HepG2 (cell line): ENCODE results near the gene TBC1D14. TPM values are rescaled to one million over a fixed set of nuclear protein-coding genes. Genes with fewer than 3 reads are reported as not detected.

Experiments
- CC2D1A ChIP-seq: sonication (generic); formaldehyde crosslinking; IDR thresholded peaks from 2 replicates; pipeline ENCODE4 v1.8.1; 2023; ENCODE audit warnings: mild to moderate bottlenecking, missing genetic modification reagents
- CEBPB ChIP-seq: IDR thresholded peaks from 2 replicates; pipeline ENCODE4 v1.6.1; 2011; ENCODE audit warnings: low read depth, low read length, improper control_type of control experiment, borderline replicate concordance
- HNF1A ChIP-seq, 2 experiments: sonication (generic) in 1 of 2; formaldehyde crosslinking in 1 of 2; IDR thresholded peaks; 2 replicates each; pipeline versions ENCODE4 v1.4.0 to v1.6.1; 2016 to 2020; ENCODE audit warnings: borderline replicate concordance in 1 of 2, low read depth in 1 of 2, mild to moderate bottlenecking in 1 of 2, missing genetic modification reagents in 1 of 2
- NR2C2 ChIP-seq: sonication (generic); formaldehyde crosslinking; IDR thresholded peaks from 2 replicates; pipeline ENCODE4 v1.4.0; 2020; ENCODE audit warnings: missing genetic modification reagents, mild to moderate bottlenecking, moderate library complexity, borderline replicate concordance
- NR2F6 ChIP-seq, 2 experiments: IDR thresholded peaks; 2 replicates each; pipeline ENCODE4 v1.6.1; 2016; ENCODE audit warnings: antibody characterized with exemption in 1 of 2, mild to moderate bottlenecking in 1 of 2
- PCBP1 ChIP-seq: fragments of 200-400 bp; formaldehyde crosslinking; IDR thresholded peaks from 2 replicates; pipeline ENCODE4 v1.6.1; 2017; ENCODE audit warnings: mild to moderate bottlenecking, low read depth, low read length, borderline replicate concordance
- PLSCR1 ChIP-seq: sonication (generic); formaldehyde crosslinking; IDR thresholded peaks from 2 replicates; pipeline ENCODE4 v1.5.0; 2020; ENCODE audit warnings: missing genetic modification reagents, mild to moderate bottlenecking, borderline replicate concordance
- RFX3 ChIP-seq: IDR thresholded peaks from 2 replicates; pipeline ENCODE4 v1.6.1; 2016; ENCODE audit warnings: missing biosample characterization, missing genetic modification reagents
- RFXANK ChIP-seq: IDR thresholded peaks from 2 replicates; pipeline ENCODE4 v1.6.1; 2016
- RNF2 ChIP-seq: fragments of 450-650 bp; conservative IDR thresholded peaks from 2 replicates; pipeline ENCODE4 v1.6.1; 2016; ENCODE audit warnings: low read depth
- SMYD3 ChIP-seq: sonication (generic); formaldehyde crosslinking; IDR thresholded peaks from 2 replicates; pipeline ENCODE4 v1.8.1; 2023; ENCODE audit warnings: mild to moderate bottlenecking, missing genetic modification reagents
- TGIF2 ChIP-seq: IDR thresholded peaks from 2 replicates; pipeline ENCODE4 v1.6.1; 2016; ENCODE audit warnings: control low read depth, missing compliant biosample characterization
- ZBTB38 ChIP-seq: sonication (generic); formaldehyde crosslinking; IDR thresholded peaks from 2 replicates; pipeline ENCODE4 v1.5.1; 2020; ENCODE audit warnings: mild to moderate bottlenecking, missing genetic modification reagents
- ZBTB7A ChIP-seq: sonication (generic); formaldehyde crosslinking; IDR thresholded peaks from 2 replicates; pipeline ENCODE4 v1.8.0; 2022; ENCODE audit warnings: mild to moderate bottlenecking, missing genetic modification reagents
- ZFP90 ChIP-seq: sonication (generic); formaldehyde crosslinking; IDR thresholded peaks from 2 replicates; pipeline ENCODE4 v1.8.0; 2022; ENCODE audit warnings: missing genetic modification reagents, mild to moderate bottlenecking, inconsistent platforms, borderline replicate concordance
- ZFX ChIP-seq: sonication (generic); formaldehyde crosslinking; IDR thresholded peaks from 2 replicates; pipeline ENCODE4 v1.4.0; 2020; ENCODE audit warnings: mild to moderate bottlenecking, low read depth, missing genetic modification reagents, moderate library complexity
- ZNF232 ChIP-seq: sonication (generic); formaldehyde crosslinking; IDR thresholded peaks from 2 replicates; pipeline ENCODE4 v1.4.0; 2020; ENCODE audit warnings: missing genetic modification reagents, borderline replicate concordance
- ZNF383 ChIP-seq: sonication (generic); formaldehyde crosslinking; IDR thresholded peaks from 2 replicates; pipeline ENCODE4 v1.4.0; 2020; ENCODE audit warnings: missing genetic modification reagents, mild to moderate bottlenecking, borderline replicate concordance
- ZNF552 ChIP-seq: sonication (generic); formaldehyde crosslinking; IDR thresholded peaks from 2 replicates; pipeline ENCODE4 v1.9.0; 2022; ENCODE audit warnings: missing genetic modification reagents, mild to moderate bottlenecking, borderline replicate concordance
- ZNF564 ChIP-seq: sonication (generic); formaldehyde crosslinking; IDR thresholded peaks from 2 replicates; pipeline ENCODE4 v1.8.1; 2023; ENCODE audit warnings: mild to moderate bottlenecking, missing genetic modification reagents
- ZNF570 ChIP-seq: sonication (generic); formaldehyde crosslinking; IDR thresholded peaks from 2 replicates; pipeline ENCODE4 v1.4.0; 2020; ENCODE audit warnings: mild to moderate bottlenecking, missing genetic modification reagents, borderline replicate concordance
- ZNF670 ChIP-seq: sonication (generic); formaldehyde crosslinking; IDR thresholded peaks from 2 replicates; pipeline ENCODE4 v1.8.0; 2022; ENCODE audit warnings: mild to moderate bottlenecking, missing genetic modification reagents, borderline replicate concordance
- polyA plus RNA-seq, 8 experiments: library from polyadenylated mRNA; depleted of rRNA in 3 of 8; stranded (reverse) in 7 of 8; unstranded in 1 of 8; fragments of >200 nt; fragmentation: Illumina TruSeq in 4 of 8; extraction: Trizol in 4 of 8; gene quantifications; 2 replicates each; pipeline versions ENCODE4 v1.2.1 to v1.2.3, GENCODE V29; 2011 to 2016; ENCODE audit warnings: low read depth in 4 of 8, missing spikeins in 1 of 8, mixed read lengths in 1 of 8; ENCODE audit not compliant: insufficient read depth in 1 of 8
- total RNA-seq, 5 experiments: library from RNA; depleted of rRNA; stranded (reverse); fragments of >200 nt; fragmentation: Illumina TruSeq; extraction: Trizol; gene quantifications; 2 replicates each; pipeline ENCODE4 v1.2.3, GENCODE V29; 2016; ENCODE audit warnings: low read depth in 1 of 5
- TF ChIP-seq, protein P1 (sequence below): IDR thresholded peaks from 2 replicates; pipeline ENCODE4 v1.6.1; 2016; ENCODE audit warnings: missing biosample characterization, missing genetic modification reagents, low read depth

TBC1D14 gene
- total and polyA plus RNA-seq, 2 of the 13 experiments (the other 11 are each of a cell fraction or from before 2014, with no cell fraction given) = 29.5 to 46.5 TPM

DNA sequence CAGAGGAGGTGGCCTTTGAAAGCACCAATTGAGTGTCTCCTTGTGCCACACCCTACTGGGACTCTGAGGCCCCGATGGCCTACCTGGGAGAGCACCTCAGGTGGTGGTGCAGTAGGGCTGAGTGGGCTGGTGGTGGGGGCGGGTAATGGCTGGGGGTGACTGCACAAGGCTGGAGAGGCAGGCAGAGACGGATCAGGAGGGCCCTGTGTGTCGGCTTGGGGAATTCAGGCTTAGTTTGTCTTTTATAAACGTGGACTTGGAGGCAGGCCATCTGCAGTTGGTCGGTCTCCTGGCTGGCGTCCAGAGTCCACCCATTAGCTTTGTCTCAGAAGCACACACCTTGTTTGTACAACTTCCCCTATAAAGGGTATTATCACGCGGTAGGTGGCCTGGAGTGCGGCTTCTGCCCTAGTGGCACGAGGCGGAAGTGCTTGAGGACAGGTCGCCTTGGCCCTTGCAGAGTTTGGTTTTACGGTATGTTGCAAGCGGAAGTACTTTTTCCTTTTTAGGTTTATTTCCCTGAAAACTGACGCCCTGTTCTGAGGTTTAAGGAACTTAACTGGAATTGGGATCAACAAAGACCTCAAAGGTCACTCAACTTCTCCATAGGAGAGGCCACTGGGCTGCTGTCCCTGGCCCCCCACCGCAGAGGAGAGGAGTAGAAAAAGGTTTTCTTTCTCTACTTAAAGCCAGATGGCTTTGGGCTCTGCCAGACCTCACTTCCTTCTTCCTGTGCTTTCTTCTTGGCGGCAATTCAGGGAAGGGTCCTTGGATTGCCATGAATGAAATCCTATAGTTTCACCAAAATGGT lies 8.0 kb downstream of the TBC1D14 start (continued):
- TF ChIP-seq ZNF564 (CRISPR knock-in tag) (no peak), ZNF670 (CRISPR knock-in tag) (peak; percentile 61; the same call in 1 of the 2 replicates), ZFX (peak; percentile 73), PLSCR1 (CRISPR knock-in tag) (no peak), ZNF232 (peak; percentile 96), ZBTB7A (CRISPR knock-in tag) (peak; percentile 32; the same call in 1 of the 2 replicates), TGIF2 (no peak), PCBP1 (no peak), ZNF552 (CRISPR knock-in tag) (no peak), CEBPB (peak; percentile 23; the same call in 1 of the 2 replicates), CC2D1A (no peak), NR2C2 (CRISPR knock-in tag) (peak; percentile 75; the same call in 1 of the 2 replicates), RFXANK (CRISPR knock-in tag) (peak; percentile 45; the same call in 1 of the 2 replicates), ZNF383 (CRISPR knock-in tag) (no peak), HNF1A (IDR thresholded peaks at IDR 0.05; ENCODE audit: low read depth) (peak; percentile 44; the same call in 1 of the 2 replicates), HNF1A (CRISPR knock-in tag; IDR thresholded peaks at IDR 0.05; ENCODE audit: borderline replicate concordance) (peak; percentile 89; the same call in 1 of the 2 replicates), ZBTB38 (CRISPR knock-in tag) (peak; percentile 71), NR2F6 (IDR thresholded peaks at IDR 0.05) (peak; percentile 76), NR2F6 (CRISPR knock-in tag; IDR thresholded peaks at IDR 0.05) (peak; percentile 88), ZFP90 (CRISPR knock-in tag) (no peak; the same call in 1 of the 2 replicates), RFX3 (no peak), RNF2 (peak; percentile 68; the same call in 1 of the 2 replicates), ZNF570 (no peak), SMYD3 (peak; percentile 89; the same call in 1 of the 2 replicates)
- TF ChIP-seq, protein P1, sequence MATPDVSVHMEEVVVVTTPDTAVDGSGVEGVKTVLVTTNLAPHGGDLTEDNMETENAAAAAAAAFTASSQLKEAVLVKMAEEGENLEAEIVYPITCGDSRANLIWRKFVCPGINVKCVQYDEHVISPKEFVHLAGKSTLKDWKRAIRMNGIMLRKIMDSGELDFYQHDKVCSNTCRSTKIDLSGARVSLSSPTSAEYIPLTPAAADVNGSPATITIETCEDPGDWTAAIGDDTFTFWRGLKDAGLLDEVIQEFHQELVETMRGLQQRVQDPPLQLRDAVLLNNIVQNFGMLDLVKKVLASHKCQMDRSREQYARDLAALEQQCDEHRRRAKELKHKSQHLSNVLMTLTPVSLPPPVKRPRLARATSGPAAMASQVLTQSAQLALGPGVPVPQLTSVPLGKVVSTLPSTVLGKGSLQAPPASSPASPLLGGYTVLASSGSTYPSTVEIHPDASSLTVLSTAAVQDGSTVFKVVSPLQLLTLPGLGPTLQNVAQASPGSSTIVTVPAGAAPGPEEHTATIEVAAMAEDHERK (CRISPR knock-in tag) = no peak
